OCI-LY7 (cell line): Measurements from ENCODE around the gene TSPYL6. TPM values are rescaled to one million over a fixed set of nuclear protein-coding genes. Genes with fewer than 3 reads are reported as not detected.
"Not testable (repeated sequence)": the region's sequence is repeated elsewhere in the genome, so short reads cannot be mapped to it uniquely, and the experiment has no call there.

Source experiments
- BruUV-seq: library from RNA; stranded (reverse); fragments of 400-500 nt; replicated peaks from 2 replicates; lab custom pipeline; 2021; lab: Mats Ljungman, UMichigan
- CTCF ChIA-PET: fragments of 300-600 bp; sonication (Branson Sonifier 250); formaldehyde crosslinking; loops from one replicate; lab custom pipeline; 2022; ENCODE audit warnings: antibody characterized with exemption; ENCODE audit not compliant: unreplicated experiment; lab: Charles Lee
- POLR2A ChIA-PET: fragments of 300-600 bp; sonication (Branson Sonifier 250); formaldehyde crosslinking; loops from one replicate; lab custom pipeline; 2022; ENCODE audit warnings: antibody characterized with exemption; lab: Charles Lee
- DNase-seq: peaks from one replicate; pipeline ENCODE4 v3.0.0-alpha.2; 2015; ENCODE audit warnings: low spot score
- H2AFZ ChIP-seq: fragments of 200-600 bp; sonication (generic), shearing (Covaris generic); 2 replicates; pipeline ENCODE4 v1.6.1; 2014; ENCODE audit warnings: mild to moderate bottlenecking, antibody characterized with exemption, low read length, moderate library complexity
- H3K27ac ChIP-seq: fragments of 200-600 bp; sonication (generic); 2 replicates; pipeline ENCODE4 v1.5.1; 2014; ENCODE audit warnings: mixed run types, low read depth, mild to moderate bottlenecking, moderate library complexity, low read length, inconsistent platforms; ENCODE audit not compliant: poor library complexity, severe bottlenecking
- H3K36me3 ChIP-seq: fragments of 200-600 bp; sonication (generic); 2 replicates; pipeline ENCODE4 v1.6.1; 2014; ENCODE audit warnings: mild to moderate bottlenecking, antibody characterized with exemption, low read length, moderate library complexity, mixed read lengths; ENCODE audit not compliant: insufficient read depth
- H3K4me1 ChIP-seq: fragments of 200-600 bp; sonication (generic); 2 replicates; pipeline ENCODE4 v1.5.1; 2014; ENCODE audit warnings: mild to moderate bottlenecking, low read length; ENCODE audit not compliant: insufficient read depth, poor library complexity, severe bottlenecking
- H3K4me2 ChIP-seq: fragments of 200-600 bp; sonication (generic); 2 replicates; pipeline ENCODE4 v1.6.1; 2014; ENCODE audit warnings: mild to moderate bottlenecking, low read length
- H3K4me3 ChIP-seq: fragments of 200-600 bp; sonication (generic); 2 replicates; pipeline ENCODE4 v1.5.1; 2014; ENCODE audit warnings: mild to moderate bottlenecking, low read depth, low read length; ENCODE audit not compliant: poor library complexity, severe bottlenecking
- H3K79me2 ChIP-seq: fragments of 200-600 bp; sonication (generic); 2 replicates; pipeline ENCODE4 v1.6.1; 2016; ENCODE audit warnings: low read depth, mild to moderate bottlenecking, low read length, moderate library complexity, mixed read lengths; ENCODE audit not compliant: insufficient read depth
- H3K9me2 ChIP-seq: fragments of 200-600 bp; sonication (generic); 2 replicates; pipeline ENCODE4 v1.6.1; 2016; ENCODE audit warnings: mild to moderate bottlenecking, low read length, mixed read lengths; ENCODE audit not compliant: insufficient read depth
- H3K9me3 ChIP-seq: fragments of 200-600 bp; sonication (generic); 2 replicates; pipeline ENCODE4 v1.6.1; 2014; ENCODE audit warnings: mild to moderate bottlenecking, mixed run types, low read length, mixed read lengths
- H4K20me1 ChIP-seq: fragments of 200-600 bp; sonication (generic); 2 replicates; pipeline ENCODE4 v1.6.1; 2014; ENCODE audit warnings: mild to moderate bottlenecking, antibody characterized with exemption, low read length, moderate library complexity, mixed read lengths; ENCODE audit not compliant: insufficient read depth
- EZH2phosphoT487 ChIP-seq: fragments of 200-600 bp; sonication (generic); IDR thresholded peaks from 2 replicates; pipeline ENCODE4 v1.6.1; 2018; ENCODE audit warnings: low read depth, borderline replicate concordance, mild to moderate bottlenecking, mixed run types, antibody characterized with exemption, low read length, moderate library complexity, mixed read lengths
- intact Hi-C: fragments of 100-400 bp; cut with micrococcal nuclease; formaldehyde crosslinking; loops from one replicate; pipeline ENCODE4 v1.10.0; 2022; ENCODE audit not compliant: unreplicated experiment
- total RNA-seq, 2 experiments: library from RNA; depleted of rRNA in 1 of 2; stranded (reverse); fragments of >200 nt in 1 of 2; shearing (Covaris generic) in 1 of 2; gene quantifications; 2 replicates each; pipeline ENCODE4 v1.2.3, GENCODE V29; 2014 to 2022
- TF ChIP-seq, protein P1 (sequence below): fragments of 200-600 bp; sonication (generic); conservative IDR thresholded peaks from 2 replicates; pipeline ENCODE4 v1.5.1; 2014; ENCODE audit warnings: mild to moderate bottlenecking, antibody characterized with exemption, low read length, moderate library complexity, mixed read lengths

TSPYL6 gene
- total RNA-seq, 2 experiments from 2014 or later = not detected

DNA sequence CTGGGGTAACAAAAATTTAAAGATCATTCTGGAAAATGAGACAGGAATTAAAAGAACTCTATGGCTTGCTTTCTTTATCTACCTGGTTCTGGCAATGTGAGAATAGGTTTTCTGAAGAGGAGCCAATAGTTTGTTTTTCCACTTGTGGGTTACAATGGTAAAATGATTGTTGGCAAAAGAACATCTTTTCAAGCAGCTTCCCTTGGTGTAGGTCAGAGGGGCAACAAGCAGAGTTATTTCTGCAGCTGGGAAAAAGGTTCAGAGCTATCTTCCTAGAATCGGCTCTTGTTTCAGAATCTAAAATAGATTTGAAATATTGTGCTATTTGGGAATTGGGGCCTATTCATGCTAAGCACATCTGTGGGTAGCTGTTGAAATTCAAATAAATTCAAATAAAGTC is 11.5 kb upstream of the TSPYL6 start:
- Histone ChIP-seq H4K20me1 (no peaks in the 10 kb centered on the region), H3K27ac (no peak overlapping the region), H3K36me3 (no peaks in the 10 kb centered on the region), H3K4me1 (peaks cover 10% of the 10 kb centered on the region), H3K9me3 (no peaks in the 10 kb centered on the region; the same call in 1 of the 2 replicates), H3K4me2 (no peak overlapping the region), H3K79me2 (no peaks in the 10 kb centered on the region), H3K4me3 (no peak overlapping the region), H2AFZ (no peak overlapping the region), H3K9me2 (no peaks in the 10 kb centered on the region)
- intact Hi-C loops = no loop called here
- no peak for DNase-seq
- BruUV-seq = no TSS peak
- ChIA-PET CTCF (no interaction called here), POLR2A (interaction anchor here (0.7 to 1.2 kb wide), 2 partner anchors 18 to 917 kb away, joined by 3 read pairs; no protein-coding TSS in a partner anchor)
- TF ChIP-seq, protein P1, sequence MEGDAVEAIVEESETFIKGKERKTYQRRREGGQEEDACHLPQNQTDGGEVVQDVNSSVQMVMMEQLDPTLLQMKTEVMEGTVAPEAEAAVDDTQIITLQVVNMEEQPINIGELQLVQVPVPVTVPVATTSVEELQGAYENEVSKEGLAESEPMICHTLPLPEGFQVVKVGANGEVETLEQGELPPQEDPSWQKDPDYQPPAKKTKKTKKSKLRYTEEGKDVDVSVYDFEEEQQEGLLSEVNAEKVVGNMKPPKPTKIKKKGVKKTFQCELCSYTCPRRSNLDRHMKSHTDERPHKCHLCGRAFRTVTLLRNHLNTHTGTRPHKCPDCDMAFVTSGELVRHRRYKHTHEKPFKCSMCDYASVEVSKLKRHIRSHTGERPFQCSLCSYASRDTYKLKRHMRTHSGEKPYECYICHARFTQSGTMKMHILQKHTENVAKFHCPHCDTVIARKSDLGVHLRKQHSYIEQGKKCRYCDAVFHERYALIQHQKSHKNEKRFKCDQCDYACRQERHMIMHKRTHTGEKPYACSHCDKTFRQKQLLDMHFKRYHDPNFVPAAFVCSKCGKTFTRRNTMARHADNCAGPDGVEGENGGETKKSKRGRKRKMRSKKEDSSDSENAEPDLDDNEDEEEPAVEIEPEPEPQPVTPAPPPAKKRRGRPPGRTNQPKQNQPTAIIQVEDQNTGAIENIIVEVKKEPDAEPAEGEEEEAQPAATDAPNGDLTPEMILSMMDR = no peak
- no peak for TF ChIP-seq EZH2phosphoT487

- H3K36me3 ChIP-seq, BruUV-seq, intact Hi-C loops, H3K4me3 ChIP-seq, H3K9me3 ChIP-seq, H3K9me2 ChIP-seq, H4K20me1 ChIP-seq, H2AFZ ChIP-seq, DNase-seq, CTCF ChIA-PET, H3K79me2 ChIP-seq, H3K4me1 ChIP-seq, H3K27ac ChIP-seq, H3K4me2 ChIP-seq: not testable (repeated sequence)
- POLR2A ChIA-PET = interaction anchor here (1.3 kb wide), 1 partner anchor 32 kb away, joined by 3 read pairs; no protein-coding TSS in a partner anchor
Observed at GRCh38 chr2:54265081-54265480, 9.1 kb upstream of the TSPYL6 start.

DNA sequence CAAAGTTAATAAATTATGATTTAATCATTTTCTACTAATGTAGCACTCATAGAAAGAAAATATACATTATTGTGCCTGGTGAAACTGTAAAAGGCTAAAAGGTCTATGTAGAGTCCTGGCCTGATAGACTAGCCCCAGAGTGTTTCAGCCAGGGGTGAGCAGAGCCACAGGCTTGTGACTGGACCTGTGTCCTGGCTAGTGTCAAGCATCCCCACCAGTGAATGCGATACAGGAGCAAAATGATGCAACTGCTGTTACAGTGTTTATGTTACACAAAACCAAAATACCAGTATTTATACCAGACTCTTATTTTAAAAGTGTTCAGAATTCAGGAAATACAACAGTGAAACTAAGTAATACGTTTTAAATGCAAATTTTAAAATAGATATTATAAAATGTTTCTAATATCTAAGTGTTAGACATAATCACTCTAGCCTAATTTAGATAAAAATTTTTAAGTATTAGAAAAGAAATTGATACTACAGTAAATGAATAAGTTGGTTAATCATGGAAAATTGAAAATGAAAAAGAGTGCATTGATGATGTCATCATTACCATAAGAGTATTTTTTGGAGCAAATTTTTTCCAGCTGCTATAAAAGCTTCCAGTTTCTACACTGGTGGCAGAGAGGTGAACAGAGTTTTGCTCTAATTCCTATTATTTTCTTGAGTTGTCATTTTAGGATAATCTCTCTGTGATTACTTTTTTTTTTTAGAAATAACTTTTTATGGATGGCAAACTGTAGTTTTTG is 6.2 kb upstream of the TSPYL6 start:
- no TSS peak for BruUV-seq
- Histone ChIP-seq H4K20me1 (no peaks in the 10 kb centered on the region), H3K79me2 (no peaks in the 10 kb centered on the region), H3K9me3 (no peaks in the 10 kb centered on the region; the same call in 1 of the 2 replicates), H2AFZ (no peak overlapping the region), H3K4me1 (no peaks in the 10 kb centered on the region), H3K27ac (no peak overlapping the region), H3K4me2 (no peak overlapping the region), H3K4me3 (no peak overlapping the region), H3K36me3 (no peaks in the 10 kb centered on the region), H3K9me2 (no peaks in the 10 kb centered on the region)
- DNase-seq = no peak
- no peak for TF ChIP-seq EZH2phosphoT487
- TF ChIP-seq, protein P1 = no peak
- POLR2A ChIA-PET = interaction anchor here (0.6 kb wide), 1 partner anchor 40 kb away, joined by 3 read pairs; no protein-coding TSS in a partner anchor
- intact Hi-C loops = no loop called here
- CTCF ChIA-PET = no interaction called here
